ENCODE measurements around the gene TSPAN18. TPM values are rescaled to one million over a fixed set of nuclear protein-coding genes. Genes with fewer than 3 reads are reported as not detected.

The TSPAN18 gene
- total and polyA plus RNA-seq, 2 experiments from 2014 or later: 6.0 to 10.6 TPM

GRCh38 chr11:44809283-44809682 is 82.5 kb downstream of the TSPAN18 start:
- Mint-ChIP-seq H3K27me3 (ENCODE audit: insufficient read depth, low read depth, poor library complexity) (peaks cover 1% of the 10 kb centered on the region), H3K36me3 (ENCODE audit: low read depth) (no peaks in the 10 kb centered on the region), H3K9me3 (no peaks in the 10 kb centered on the region), H3K4me1 (peaks cover 24% of the 10 kb centered on the region), H3K27ac (no peak overlapping the region), H3K4me3 (no peak overlapping the region)
- Histone ChIP-seq H3K4me1 (ENCODE audit: insufficient read depth) (peaks cover 11% of the 10 kb centered on the region), H3K27ac (ENCODE audit: low read depth) (no peak overlapping the region), H3K27me3 (ENCODE audit: insufficient read depth) (no peaks in the 10 kb centered on the region), H2AFZ (no peak overlapping the region), H3K4me3 (no peak overlapping the region), H4K20me1 (replicated peaks; ENCODE audit: insufficient read depth) (no peaks in the 10 kb centered on the region), H3K79me2 (replicated peaks; ENCODE audit: insufficient read depth) (no peaks in the 10 kb centered on the region), H3F3A (replicated peaks; ENCODE audit: low read depth) (no peaks in the 10 kb centered on the region), H3K4me2 (no peak overlapping the region), H3K9me2 (ENCODE audit: insufficient read depth) (no peaks in the 10 kb centered on the region), H3K36me3 (ENCODE audit: insufficient read depth) (no peaks in the 10 kb centered on the region)
- no peak for ATAC-seq
- DNase-seq (ENCODE audit: low spot score): no peak
- TF ChIP-seq CREB1 (CRISPR knock-in tag; IDR thresholded peaks at IDR 0.05; ENCODE audit: low read depth): no peak
- TF ChIP-seq JUNB (IDR thresholded peaks at IDR 0.05; ENCODE audit: unreplicated experiment): no peak
- no peak for TF ChIP-seq CTCF (conservative IDR thresholded peaks at IDR 0.05; ENCODE audit: low read depth in 2 of 2)
- TF ChIP-seq ETS1 (IDR thresholded peaks at IDR 0.05): no peak
- TF ChIP-seq EZH2 (IDR thresholded peaks at IDR 0.05; ENCODE audit: low read depth, unreplicated experiment): no peak
- no peak for TF ChIP-seq ZNF114 (CRISPR knock-in tag; IDR thresholded peaks at IDR 0.05)
- TF ChIP-seq ZNF331 (CRISPR knock-in tag; IDR thresholded peaks at IDR 0.05; ENCODE audit: low read depth): no peak
- TF ChIP-seq EZH2phosphoT487 (IDR thresholded peaks at IDR 0.05; ENCODE audit: unreplicated experiment): no peak
- no peak for TF ChIP-seq STAT1 (IDR thresholded peaks at IDR 0.05; ENCODE audit: unreplicated experiment)
- TF ChIP-seq NANOG (IDR thresholded peaks at IDR 0.05; ENCODE audit: borderline replicate concordance): no peak
- no peak for TF ChIP-seq POLR2AphosphoS5 (IDR thresholded peaks at IDR 0.05; ENCODE audit: low read depth)
- TF ChIP-seq REST (IDR thresholded peaks at IDR 0.05; ENCODE audit: unreplicated experiment): no peak

All from GM23338 (cell line).